ENCODE results near the gene HOOK2.

Gene HOOK2

GRCh38 chr19:12782424-12783290, 7.3 kb upstream of the HOOK2 start:
- peak; percentile 94 for DNase-seq

DNA sequence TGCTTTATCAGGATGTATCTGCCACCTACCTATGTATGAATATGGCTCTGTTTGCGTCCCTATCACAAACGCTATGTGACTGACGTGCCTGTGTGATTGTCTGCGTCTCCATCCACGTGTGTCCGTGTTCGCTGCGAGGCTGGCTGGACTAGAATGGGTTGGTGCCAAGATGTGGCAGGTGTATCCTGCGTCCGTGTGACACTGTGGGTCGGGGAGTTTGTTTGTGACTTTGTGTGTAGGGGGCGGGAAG, 6.7 kb upstream of the HOOK2 start:
- no peak for DNase-seq

DNA sequence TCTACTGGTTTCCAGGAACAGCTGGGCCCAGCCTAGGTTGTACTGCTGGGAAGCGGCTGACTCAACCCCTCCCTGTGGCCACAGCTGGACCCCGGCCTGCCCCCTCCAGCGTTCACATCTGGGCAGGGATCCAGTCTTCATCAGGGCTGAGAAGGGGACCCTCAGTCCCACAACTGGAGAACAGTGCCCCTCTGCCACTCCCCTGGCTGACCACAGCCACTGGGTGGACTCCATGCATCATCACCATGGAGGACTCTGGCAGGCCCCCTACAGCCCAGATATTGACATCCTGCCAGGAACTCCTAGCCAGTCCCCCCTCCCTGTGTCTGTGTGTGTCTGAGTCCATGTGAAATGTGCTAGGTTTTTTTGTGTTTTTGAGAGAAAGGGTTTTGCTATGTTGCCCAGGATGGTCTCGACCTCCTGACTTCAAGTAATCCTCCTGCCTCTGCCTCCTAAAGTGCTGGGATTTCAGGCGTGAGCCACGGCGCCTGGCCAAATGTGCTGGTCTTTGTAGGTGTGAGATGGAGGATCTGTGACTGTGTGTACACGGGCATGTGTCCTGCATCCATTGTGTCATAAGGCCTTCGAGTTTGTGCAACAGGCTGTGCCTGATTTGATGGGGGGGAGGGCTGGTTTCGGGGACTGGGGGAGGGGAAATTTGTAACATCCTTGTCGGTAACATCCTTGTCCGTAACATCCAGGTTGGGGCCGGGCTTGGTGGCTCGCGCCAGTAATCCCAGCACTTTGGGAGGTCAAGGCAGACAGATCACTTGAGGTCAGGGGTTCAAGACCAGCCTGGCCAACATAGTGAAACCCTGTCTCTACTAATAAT, 4.0 kb upstream of the HOOK2 start:
- no peak for DNase-seq

DNA sequence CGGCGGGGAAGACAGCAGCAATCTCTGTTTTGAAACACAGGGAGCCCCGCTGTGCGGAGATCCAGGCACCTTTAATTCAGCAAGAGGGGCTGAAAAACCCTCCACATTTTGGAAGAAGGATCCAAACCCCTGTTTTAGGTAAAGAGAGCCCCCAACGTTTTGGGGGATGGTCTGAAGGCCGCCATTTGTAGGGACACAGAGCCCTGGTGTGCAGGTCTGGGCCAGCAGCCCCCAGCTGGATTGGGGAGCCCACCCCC, 3.5 kb upstream of the HOOK2 start:
- DNase-seq, result no peak

GRCh38 chr19:12778017-12778904, 2.9 kb upstream of the HOOK2 start:
- peak; percentile 59 for DNase-seq

DNA sequence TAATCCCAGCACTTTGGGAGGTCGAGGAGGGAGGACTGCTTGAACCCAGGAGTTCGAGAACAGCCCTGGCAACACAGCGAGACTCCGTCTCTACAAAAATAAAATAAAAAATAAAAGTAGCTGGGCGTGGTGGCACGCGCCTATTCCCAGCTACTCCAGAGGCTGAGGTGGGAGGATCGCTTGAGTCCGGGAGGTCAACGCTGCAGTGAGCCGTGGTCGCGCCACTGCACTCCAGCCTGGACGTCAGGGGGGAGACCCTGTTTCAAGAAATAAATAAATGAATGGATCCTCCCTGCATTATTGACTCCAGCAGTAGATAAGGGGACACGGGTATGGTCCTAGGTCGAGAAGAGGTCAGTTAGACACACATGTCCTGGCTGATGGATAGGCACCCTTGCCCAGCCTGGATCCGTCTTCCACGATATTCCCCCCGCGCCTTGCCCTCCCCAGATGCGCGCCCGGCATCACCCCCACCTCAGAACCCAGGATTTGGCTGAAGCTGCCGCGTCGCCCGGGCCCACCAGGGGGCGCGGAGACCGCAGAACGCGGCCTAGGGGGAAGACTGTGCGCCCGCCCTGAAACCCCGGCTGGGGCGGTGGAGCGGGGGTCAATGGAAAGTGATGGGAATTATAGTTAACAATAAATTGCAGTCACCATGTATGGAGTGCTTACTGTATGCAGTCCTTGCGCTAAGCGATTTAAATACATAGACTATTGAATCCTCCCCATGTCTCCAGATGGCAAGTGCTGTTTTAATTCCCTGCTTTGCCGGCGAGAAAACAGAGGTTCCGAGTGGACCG, 2.1 kb upstream of the HOOK2 start:
- DNase-seq, result peak; percentile 83

DNA sequence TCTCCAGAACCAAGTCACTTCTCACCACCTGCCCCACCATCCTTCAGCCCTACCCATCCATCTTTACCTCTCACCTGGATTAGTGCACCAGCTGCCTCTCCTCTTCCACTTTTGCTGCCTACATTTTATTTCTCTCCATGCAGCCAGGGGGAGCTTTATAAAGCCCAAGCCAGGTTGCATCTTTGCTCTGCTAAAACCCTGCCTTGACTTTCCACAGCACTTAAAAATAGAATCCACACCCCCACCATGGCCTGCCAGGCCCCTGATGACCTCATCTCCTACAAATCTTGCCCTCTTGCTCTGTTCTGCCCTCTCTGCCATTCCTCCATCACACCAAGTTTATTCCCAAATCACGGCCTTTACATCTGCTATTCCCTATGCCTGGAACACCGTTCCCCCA, 1.8 kb downstream of the HOOK2 start:
- DNase-seq, result no peak

DNA sequence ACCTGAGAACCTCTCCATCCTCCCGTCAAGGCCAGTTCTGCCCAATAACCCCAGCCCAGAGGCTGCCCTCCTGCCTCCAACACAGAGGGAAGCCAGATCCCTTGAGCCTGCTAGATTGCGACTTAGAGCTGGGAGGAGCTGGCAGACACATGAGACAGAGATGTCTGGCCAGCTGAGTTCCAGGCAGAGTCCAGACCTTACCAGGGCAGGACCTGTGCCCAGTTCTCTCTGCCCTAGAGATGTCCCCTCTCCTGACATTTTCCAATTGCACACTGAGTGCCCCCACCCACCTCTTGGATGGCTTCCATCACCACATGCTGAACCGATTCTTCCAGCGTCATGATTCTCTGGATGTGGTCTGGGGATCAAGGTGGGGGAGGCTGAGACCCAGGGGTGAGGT, 3.0 kb downstream of the HOOK2 start:
- DNase-seq, result no peak

DNA sequence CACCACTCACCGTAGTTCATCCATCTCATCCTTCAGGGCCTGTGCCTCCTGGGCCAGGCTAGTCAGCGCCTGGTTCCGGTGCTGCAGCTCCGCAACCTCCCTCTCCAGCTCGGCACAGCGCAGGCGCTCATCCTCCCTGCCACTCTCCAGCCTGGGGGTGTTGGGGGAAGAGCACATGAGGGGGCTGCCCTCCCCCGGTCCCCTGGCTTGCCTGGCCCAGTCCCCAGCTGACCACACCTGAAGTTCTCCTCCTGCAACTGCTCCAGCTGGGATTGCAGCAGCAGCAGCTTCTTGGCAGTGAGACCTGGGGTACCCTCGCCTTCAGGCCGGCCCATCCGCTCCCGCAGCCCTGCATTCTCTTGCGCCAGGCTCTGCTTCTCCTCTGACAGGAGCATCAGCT, 4.4 kb downstream of the HOOK2 start:
- no peak for DNase-seq

GRCh38 chr19:12769689-12770088, 5.7 kb downstream of the HOOK2 start:
- DNase-seq, result peak; percentile 79

GRCh38 chr19:12767666-12768065, 7.7 kb downstream of the HOOK2 start:
- DNase-seq, result no peak

- DNase-seq, result no peak
Observed at GRCh38 chr19:12767150-12767549, 8.2 kb downstream of the HOOK2 start.

- DNase-seq, result peak; percentile 85
Observed at GRCh38 chr19:12766051-12766521, 9.3 kb downstream of the HOOK2 start.

DNA sequence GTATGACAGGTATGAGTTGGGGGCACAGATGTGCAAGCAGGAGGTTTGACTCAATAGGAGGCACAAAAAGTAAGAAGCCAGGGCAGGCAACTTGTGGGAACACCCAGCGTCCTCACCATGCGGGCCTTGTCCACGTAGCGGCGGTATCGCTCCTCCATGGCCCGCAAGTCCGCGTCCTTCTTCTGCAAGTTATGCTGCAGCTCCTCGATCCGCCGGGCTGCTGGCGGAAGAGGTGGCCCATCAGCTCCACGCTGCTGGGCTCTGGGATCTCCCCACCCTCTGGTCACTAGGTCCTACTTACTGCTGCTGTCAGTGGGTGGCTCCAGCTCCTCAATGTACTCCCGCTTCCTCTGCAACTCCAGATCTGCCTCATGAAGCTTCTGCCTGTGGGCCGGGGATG, 10.7 kb downstream of the HOOK2 start:
- no peak for DNase-seq

DNA sequence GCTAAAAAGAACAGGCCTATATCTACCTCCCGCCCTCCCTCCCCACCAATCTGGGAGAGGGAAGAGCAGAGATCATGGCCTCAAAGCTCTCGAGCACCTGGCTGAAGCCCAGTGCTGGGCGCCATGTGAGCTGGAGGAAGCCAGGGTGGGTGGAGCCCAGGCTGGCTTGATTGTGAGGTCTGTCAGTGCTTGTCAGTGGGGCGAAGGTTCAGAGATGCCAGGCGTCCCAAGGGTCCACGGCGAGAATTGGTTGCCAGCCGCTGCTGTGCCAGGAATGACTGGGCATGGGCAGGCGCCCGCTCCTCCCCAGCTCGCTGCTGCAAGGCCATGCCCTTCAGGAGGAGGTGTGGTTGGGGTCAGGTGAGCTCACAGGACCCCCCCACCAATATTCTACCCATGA, 12.3 kb downstream of the HOOK2 start:
- DNase-seq, result no peak

GRCh38 chr19:12759686-12760085, 15.7 kb downstream of the HOOK2 start:
- no peak for DNase-seq

- peak; percentile 66 for DNase-seq
Observed at GRCh38 chr19:12757544-12758274, 17.6 kb downstream of the HOOK2 start.

DNA sequence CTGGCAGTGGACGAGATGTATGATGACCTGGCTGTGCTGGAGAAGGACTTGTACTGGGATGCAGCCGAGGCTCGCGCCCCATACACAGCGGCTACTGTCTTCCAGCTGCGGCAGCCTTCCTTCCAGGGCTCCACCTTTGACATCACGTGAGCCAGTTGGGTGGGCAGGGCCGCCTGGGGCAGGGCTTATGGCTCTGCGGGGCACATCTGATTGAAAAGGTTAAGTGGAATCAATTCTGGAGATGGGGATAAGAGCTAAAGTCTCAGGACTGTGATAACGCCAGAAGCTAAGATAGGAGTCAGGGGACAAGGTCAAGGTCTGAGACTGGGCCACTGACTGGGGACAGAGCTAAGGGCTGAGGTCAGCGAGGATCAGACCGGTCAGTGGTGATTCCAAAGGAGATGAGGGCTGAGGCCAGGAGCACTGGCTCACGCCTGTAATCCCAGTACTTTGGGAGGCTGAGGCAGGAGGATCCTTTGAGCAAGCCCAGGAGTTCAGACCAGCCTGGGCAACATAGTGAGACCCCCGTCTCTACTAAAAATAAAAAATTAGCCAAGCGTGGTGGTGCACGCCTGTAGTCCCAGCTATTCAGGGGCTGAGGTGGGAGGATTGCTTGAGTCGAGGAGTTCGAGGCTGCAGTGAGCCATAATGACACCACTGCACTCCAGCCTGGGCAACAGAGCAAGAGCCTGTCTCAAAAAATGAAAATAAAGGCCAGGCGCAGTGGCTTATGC, 19.0 kb downstream of the HOOK2 start:
- DNase-seq, result no peak

- DNase-seq, result no peak
Observed at GRCh38 chr19:12754465-12755196, 20.7 kb downstream of the HOOK2 start.

- DNase-seq, result no peak
Observed at GRCh38 chr19:12752056-12752781, 23.1 kb downstream of the HOOK2 start.
